NCI-H2171 (cell line): ENCODE measurements around the gene PRDM16.
"Not testable (repeated sequence)": the region's sequence is repeated elsewhere in the genome, so short reads cannot be mapped to it uniquely, and the experiment has no call there.

Experiments
- DNase-seq: peaks from one replicate; lab custom pipeline; 2025; lab: John Stamatoyannopoulos, UW

The PRDM16 gene

GRCh38 chr1:3227351-3227704 is 158.3 kb downstream of the PRDM16 start:
- DNase-seq = no peak

GRCh38 chr1:3227893-3228292 is 158.9 kb downstream of the PRDM16 start:
- DNase-seq = no peak

GRCh38 chr1:3229081-3229725 is 160.2 kb downstream of the PRDM16 start:
- no peak for DNase-seq

GRCh38 chr1:3230553-3230952 is 161.6 kb downstream of the PRDM16 start:
- peak; percentile 26 for DNase-seq

- DNase-seq = no peak
Observed at GRCh38 chr1:3231245-3231644, 162.2 kb downstream of the PRDM16 start.

- DNase-seq = no peak
Observed at GRCh38 chr1:3231826-3232225, 162.8 kb downstream of the PRDM16 start.

GRCh38 chr1:3233031-3233430 is 164.0 kb downstream of the PRDM16 start:
- no peak for DNase-seq

GRCh38 chr1:3233551-3233950 is 164.5 kb downstream of the PRDM16 start:
- no peak for DNase-seq

- no peak for DNase-seq
Observed at GRCh38 chr1:3234281-3234680, 165.3 kb downstream of the PRDM16 start.

GRCh38 chr1:3234956-3235355 is 166.0 kb downstream of the PRDM16 start:
- no peak for DNase-seq

- no peak for DNase-seq
Observed at GRCh38 chr1:3235496-3235895, 166.5 kb downstream of the PRDM16 start.

GRCh38 chr1:3236361-3236760 is 167.4 kb downstream of the PRDM16 start:
- no peak for DNase-seq

GRCh38 chr1:3236955-3237354 is 168.0 kb downstream of the PRDM16 start:
- no peak for DNase-seq

GRCh38 chr1:3237570-3237969 is 168.6 kb downstream of the PRDM16 start:
- no peak for DNase-seq

GRCh38 chr1:3237994-3238702 is 169.1 kb downstream of the PRDM16 start:
- DNase-seq = no peak

GRCh38 chr1:3238703-3239278 is 169.8 kb downstream of the PRDM16 start:
- no peak for DNase-seq

- DNase-seq = not testable (repeated sequence)
Observed at GRCh38 chr1:3239991-3240390, 171.0 kb downstream of the PRDM16 start.

- no peak for DNase-seq
Observed at GRCh38 chr1:3240524-3241235, 171.7 kb downstream of the PRDM16 start.

- DNase-seq = no peak
Observed at GRCh38 chr1:3241236-3241550, 172.2 kb downstream of the PRDM16 start.

- no peak for DNase-seq
Observed at GRCh38 chr1:3241673-3242407, 172.8 kb downstream of the PRDM16 start.

GRCh38 chr1:3242408-3243260 is 173.6 kb downstream of the PRDM16 start:
- no peak for DNase-seq
